ENCODE results near the gene ADRA2C. TPM values are rescaled to one million over a fixed set of nuclear protein-coding genes. Genes with fewer than 3 reads are reported as not detected.

ADRA2C gene
- total RNA-seq, 2 experiments from 2014 or later: not detected

DNA sequence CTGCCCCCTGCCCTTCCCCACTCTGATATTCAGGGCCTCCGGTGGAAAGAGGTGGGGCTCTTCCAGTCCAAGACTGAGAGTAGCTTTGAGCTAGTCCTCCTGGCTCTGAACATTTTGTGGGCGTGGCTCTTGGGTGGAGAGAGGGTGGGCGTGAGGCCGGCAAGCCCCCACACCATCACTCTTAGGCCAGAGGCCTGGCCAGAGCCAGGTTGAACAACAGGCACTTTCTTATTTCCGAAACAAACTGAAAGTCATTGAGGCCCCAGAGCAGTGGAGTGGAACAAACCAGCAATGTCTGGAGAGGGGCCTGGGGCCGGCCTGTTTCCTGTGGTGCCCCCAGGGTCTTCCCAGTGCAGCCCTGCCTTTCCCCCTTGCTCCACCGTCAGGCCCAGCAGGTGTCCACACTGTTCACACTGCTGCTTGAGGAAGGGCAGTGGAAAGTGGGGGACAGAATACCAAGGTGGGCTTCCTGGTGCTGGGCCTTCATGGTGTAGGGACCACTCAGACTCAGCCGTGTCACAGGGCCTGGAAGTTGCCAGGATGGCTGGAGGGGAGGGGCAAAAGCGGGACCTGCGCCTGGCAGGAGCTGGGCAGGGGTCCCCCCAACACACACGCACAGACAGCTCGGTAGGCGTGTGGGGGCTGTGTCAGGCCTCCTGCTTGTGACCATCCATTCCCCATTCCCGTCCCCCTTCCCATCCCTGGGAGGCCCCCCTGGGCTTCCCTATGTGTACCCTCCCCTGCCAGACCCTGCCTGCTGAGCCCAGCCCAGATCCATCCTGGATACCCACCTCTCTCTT is 2.9 kb downstream of the ADRA2C start:
- no peaks in the 10 kb centered on the region for H3K36me3 ChIP-seq (ENCODE audit: insufficient read depth, low read length)
- H3K9me3 ChIP-seq (ENCODE audit: control insufficient read depth in 1 of 2, insufficient read depth in 1 of 2, low read length in 2 of 2): peaks cover 0 to 16% of the 10 kb centered on the region in 2 experiments
- ATAC-seq (ENCODE audit: poor library complexity) (no peak), DNase-seq (no peak)
- no peak overlapping the region for H3K4me3 ChIP-seq (ENCODE audit: low read length)
- H3K27me3 ChIP-seq (ENCODE audit: control insufficient read depth in 1 of 2, insufficient read depth in 2 of 2, low read length in 2 of 2): peaks cover 25 to 36% of the 10 kb centered on the region in 2 experiments
- TF ChIP-seq, protein P1, sequence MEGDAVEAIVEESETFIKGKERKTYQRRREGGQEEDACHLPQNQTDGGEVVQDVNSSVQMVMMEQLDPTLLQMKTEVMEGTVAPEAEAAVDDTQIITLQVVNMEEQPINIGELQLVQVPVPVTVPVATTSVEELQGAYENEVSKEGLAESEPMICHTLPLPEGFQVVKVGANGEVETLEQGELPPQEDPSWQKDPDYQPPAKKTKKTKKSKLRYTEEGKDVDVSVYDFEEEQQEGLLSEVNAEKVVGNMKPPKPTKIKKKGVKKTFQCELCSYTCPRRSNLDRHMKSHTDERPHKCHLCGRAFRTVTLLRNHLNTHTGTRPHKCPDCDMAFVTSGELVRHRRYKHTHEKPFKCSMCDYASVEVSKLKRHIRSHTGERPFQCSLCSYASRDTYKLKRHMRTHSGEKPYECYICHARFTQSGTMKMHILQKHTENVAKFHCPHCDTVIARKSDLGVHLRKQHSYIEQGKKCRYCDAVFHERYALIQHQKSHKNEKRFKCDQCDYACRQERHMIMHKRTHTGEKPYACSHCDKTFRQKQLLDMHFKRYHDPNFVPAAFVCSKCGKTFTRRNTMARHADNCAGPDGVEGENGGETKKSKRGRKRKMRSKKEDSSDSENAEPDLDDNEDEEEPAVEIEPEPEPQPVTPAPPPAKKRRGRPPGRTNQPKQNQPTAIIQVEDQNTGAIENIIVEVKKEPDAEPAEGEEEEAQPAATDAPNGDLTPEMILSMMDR (IDR thresholded peaks at IDR 0.05): no peak
- H3K27me3 Mint-ChIP-seq: peaks cover 14% of the 10 kb centered on the region
- ChIA-PET POLR2A (no interaction called here), CTCF (no interaction called here)
- intact Hi-C loops (cut with DNase I, micrococcal nuclease): no loop called here
- no peaks in the 10 kb centered on the region for H3K36me3 Mint-ChIP-seq (ENCODE audit: low read depth)
- no peak overlapping the region for H3K4me3 Mint-ChIP-seq
- H3K4me1 Mint-ChIP-seq (ENCODE audit: low read depth): no peaks in the 10 kb centered on the region
- no peak overlapping the region for H3K27ac ChIP-seq (ENCODE audit: low read depth in 1 of 2, low read length in 2 of 2)
- no peaks in the 10 kb centered on the region for H3K4me1 ChIP-seq (ENCODE audit: insufficient read depth, low read length)
- H3K9me3 Mint-ChIP-seq: no peaks in the 10 kb centered on the region
- no peak overlapping the region for H3K27ac Mint-ChIP-seq

DNA sequence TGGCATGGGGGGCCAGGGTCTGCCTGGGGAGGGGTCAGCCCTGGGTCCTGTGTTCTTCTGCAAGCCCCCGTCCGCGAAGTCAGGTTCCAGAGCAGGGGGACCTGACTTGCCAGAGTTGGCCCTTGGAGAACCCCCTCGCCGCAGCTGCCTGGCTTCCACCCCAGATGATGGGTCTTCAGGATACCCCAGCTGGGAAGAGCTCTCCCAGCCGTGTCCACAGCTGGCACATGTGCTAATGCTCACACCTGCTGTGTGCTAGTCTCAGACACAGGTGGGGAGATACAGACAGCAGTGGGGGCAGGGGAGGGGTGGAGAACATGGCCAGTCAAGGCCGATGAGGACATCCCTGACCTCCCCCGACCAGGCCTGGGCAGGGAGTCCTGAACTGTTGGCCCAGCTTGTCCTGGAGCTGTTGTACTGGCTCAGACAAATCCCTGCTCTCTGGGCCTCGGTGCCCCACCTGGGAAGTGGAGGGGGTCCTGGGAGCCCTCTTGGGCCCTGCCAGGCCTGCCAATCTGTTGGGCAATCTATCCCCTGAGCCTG is 3.5 kb downstream of the ADRA2C start:
- H3K4me3 Mint-ChIP-seq: no peak overlapping the region
- POLR2A ChIA-PET: no interaction called here
- TF ChIP-seq, protein P1 (IDR thresholded peaks at IDR 0.05): no peak

GRCh38 chr4:3770323-3771163 is 4.4 kb downstream of the ADRA2C start:
- CTCF ChIA-PET: no interaction called here
- no peaks in the 10 kb centered on the region for H3K4me1 Mint-ChIP-seq (ENCODE audit: low read depth)
- H3K4me1 ChIP-seq (ENCODE audit: insufficient read depth, low read length): no peaks in the 10 kb centered on the region
- H3K36me3 ChIP-seq (ENCODE audit: insufficient read depth, low read length): no peaks in the 10 kb centered on the region
- DNase-seq (no peak), ATAC-seq (ENCODE audit: poor library complexity) (no peak)
- H3K9me3 ChIP-seq (ENCODE audit: control insufficient read depth in 1 of 2, insufficient read depth in 1 of 2, low read length in 2 of 2): peaks cover 0 to 16% of the 10 kb centered on the region in 2 experiments
- TF ChIP-seq, protein P1 (IDR thresholded peaks at IDR 0.05): no peak
- POLR2A ChIA-PET: no interaction called here
- H3K4me3 Mint-ChIP-seq: no peak overlapping the region
- H3K36me3 Mint-ChIP-seq (ENCODE audit: low read depth): no peaks in the 10 kb centered on the region
- no peak overlapping the region for H3K4me3 ChIP-seq (ENCODE audit: low read length)
- H3K27ac Mint-ChIP-seq: no peak overlapping the region
- peaks cover 13 to 23% of the 10 kb centered on the region in 2 experiments for H3K27me3 ChIP-seq (ENCODE audit: control insufficient read depth in 1 of 2, insufficient read depth in 2 of 2, low read length in 2 of 2)
- H3K9me3 Mint-ChIP-seq: no peaks in the 10 kb centered on the region
- intact Hi-C loops (cut with DNase I, micrococcal nuclease): no loop called here
- H3K27me3 Mint-ChIP-seq: peaks cover 14% of the 10 kb centered on the region
- no peak overlapping the region for H3K27ac ChIP-seq (ENCODE audit: low read depth in 1 of 2, low read length in 2 of 2)

More for the DNA sequence above, 3.5 kb downstream of the ADRA2C start:
- intact Hi-C loops (cut with DNase I, micrococcal nuclease): no loop called here
- Histone ChIP-seq H3K4me3 (ENCODE audit: low read length) (no peak overlapping the region), H3K4me1 (ENCODE audit: insufficient read depth, low read length) (no peaks in the 10 kb centered on the region), H3K9me3 (ENCODE audit: control insufficient read depth in 1 of 2, insufficient read depth in 1 of 2, low read length in 2 of 2) (peaks cover 0 to 16% of the 10 kb centered on the region in 2 experiments), H3K36me3 (ENCODE audit: insufficient read depth, low read length) (no peaks in the 10 kb centered on the region), H3K27ac (ENCODE audit: low read depth in 1 of 2, low read length in 2 of 2) (no peak overlapping the region), H3K27me3 (ENCODE audit: control insufficient read depth in 1 of 2, insufficient read depth in 2 of 2, low read length in 2 of 2) (peaks cover 19 to 29% of the 10 kb centered on the region in 2 experiments)
- no peaks in the 10 kb centered on the region for H3K36me3 Mint-ChIP-seq (ENCODE audit: low read depth)
- no peak overlapping the region for H3K27ac Mint-ChIP-seq
- ATAC-seq (ENCODE audit: poor library complexity): no peak
- H3K9me3 Mint-ChIP-seq: no peaks in the 10 kb centered on the region
- CTCF ChIA-PET: no interaction called here
- H3K27me3 Mint-ChIP-seq: peaks cover 14% of the 10 kb centered on the region
- no peaks in the 10 kb centered on the region for H3K4me1 Mint-ChIP-seq (ENCODE audit: low read depth)
- no peak for DNase-seq
